ENCODE measurements around the gene MAP2K5. TPM values are rescaled to one million over a fixed set of nuclear protein-coding genes. Genes with fewer than 3 reads are reported as not detected.

MAP2K5 gene
- total RNA-seq, 1 experiment from 2014 or later = 13.6 TPM

- TF ChIP-seq ZNF671 (CRISPR knock-in tag; IDR thresholded peaks at IDR 0.05) = no peak
- no peak for TF ChIP-seq FOXK1 (CRISPR knock-in tag; IDR thresholded peaks at IDR 0.05)
These were observed 236.6 kb downstream of the MAP2K5 start (continued) for GRCh38 chr15:67778968-67779548.

DNA sequence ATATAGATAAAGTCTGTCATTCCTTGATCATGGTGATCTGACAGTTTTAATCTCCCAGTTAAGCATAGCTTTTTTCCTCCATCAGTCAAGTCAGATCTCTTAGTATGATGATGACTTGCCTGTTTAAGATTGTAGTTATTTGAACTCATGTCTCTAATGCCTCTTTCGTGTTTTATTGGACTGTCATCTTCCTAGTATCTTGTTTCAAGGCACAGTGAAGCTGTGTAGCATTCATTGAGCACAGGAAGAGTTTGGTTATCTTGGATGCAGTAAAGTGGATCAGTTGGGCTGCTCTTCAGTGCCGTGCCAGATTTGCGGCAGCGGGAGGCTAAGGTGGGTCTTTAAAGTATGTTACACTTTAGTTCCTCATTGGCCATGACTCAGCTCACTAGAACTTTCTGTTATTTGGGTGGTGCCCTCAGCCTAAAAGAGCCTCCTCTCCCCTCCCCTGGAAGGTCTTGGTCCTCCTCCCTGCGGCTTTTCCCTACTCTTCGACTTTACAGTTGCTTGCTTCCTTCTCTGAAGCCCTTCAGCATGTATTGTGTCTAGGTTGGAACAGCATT, 237.1 kb downstream of the MAP2K5 start:
- ATAC-seq = no peak

More for the DNA sequence above, 237.1 kb downstream of the MAP2K5 start:
- CTCF ChIA-PET = no interaction called here
- Mint-ChIP-seq H3K4me3 (no peak overlapping the region), H3K4me1 (peaks cover 65% of the 10 kb centered on the region), H3K9me3 (no peaks in the 10 kb centered on the region), H3K27ac (no peak overlapping the region), H3K36me3 (no peaks in the 10 kb centered on the region), H3K27me3 (ENCODE audit: low read depth) (no peaks in the 10 kb centered on the region)
- no peak for DNase-seq (ENCODE audit: low spot score)
- TF ChIP-seq MAX (CRISPR knock-in tag; IDR thresholded peaks at IDR 0.05) (no peak), TEAD4 (CRISPR knock-in tag; IDR thresholded peaks at IDR 0.05) (no peak), JAZF1 (CRISPR knock-in tag; IDR thresholded peaks at IDR 0.05) (no peak), SP1 (CRISPR knock-in tag; conservative IDR thresholded peaks at IDR 0.05) (no peak), ZBTB21 (CRISPR knock-in tag; IDR thresholded peaks at IDR 0.05; ENCODE audit: borderline replicate concordance) (no peak), ZNF416 (CRISPR knock-in tag; IDR thresholded peaks at IDR 0.05) (no peak), SMAD4 (CRISPR knock-in tag; IDR thresholded peaks at IDR 0.05) (no peak), MLX (CRISPR knock-in tag; IDR thresholded peaks at IDR 0.05) (no peak), SMAD3 (CRISPR knock-in tag; IDR thresholded peaks at IDR 0.05; ENCODE audit: borderline replicate concordance) (no peak), EMX1 (CRISPR knock-in tag; IDR thresholded peaks at IDR 0.05) (no peak), ZNF138 (CRISPR knock-in tag; conservative IDR thresholded peaks at IDR 0.05) (no peak), RORB (CRISPR knock-in tag; IDR thresholded peaks at IDR 0.05) (no peak), JUN (CRISPR knock-in tag; IDR thresholded peaks at IDR 0.05) (no peak), ZNF512 (CRISPR knock-in tag; IDR thresholded peaks at IDR 0.05; ENCODE audit: borderline replicate concordance) (no peak), NFATC4 (CRISPR knock-in tag; IDR thresholded peaks at IDR 0.05) (no peak), FOXK1 (CRISPR knock-in tag; IDR thresholded peaks at IDR 0.05) (no peak)
- TF ChIP-seq, protein P1, sequence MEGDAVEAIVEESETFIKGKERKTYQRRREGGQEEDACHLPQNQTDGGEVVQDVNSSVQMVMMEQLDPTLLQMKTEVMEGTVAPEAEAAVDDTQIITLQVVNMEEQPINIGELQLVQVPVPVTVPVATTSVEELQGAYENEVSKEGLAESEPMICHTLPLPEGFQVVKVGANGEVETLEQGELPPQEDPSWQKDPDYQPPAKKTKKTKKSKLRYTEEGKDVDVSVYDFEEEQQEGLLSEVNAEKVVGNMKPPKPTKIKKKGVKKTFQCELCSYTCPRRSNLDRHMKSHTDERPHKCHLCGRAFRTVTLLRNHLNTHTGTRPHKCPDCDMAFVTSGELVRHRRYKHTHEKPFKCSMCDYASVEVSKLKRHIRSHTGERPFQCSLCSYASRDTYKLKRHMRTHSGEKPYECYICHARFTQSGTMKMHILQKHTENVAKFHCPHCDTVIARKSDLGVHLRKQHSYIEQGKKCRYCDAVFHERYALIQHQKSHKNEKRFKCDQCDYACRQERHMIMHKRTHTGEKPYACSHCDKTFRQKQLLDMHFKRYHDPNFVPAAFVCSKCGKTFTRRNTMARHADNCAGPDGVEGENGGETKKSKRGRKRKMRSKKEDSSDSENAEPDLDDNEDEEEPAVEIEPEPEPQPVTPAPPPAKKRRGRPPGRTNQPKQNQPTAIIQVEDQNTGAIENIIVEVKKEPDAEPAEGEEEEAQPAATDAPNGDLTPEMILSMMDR (IDR thresholded peaks at IDR 0.05) = no peak
- TF ChIP-seq, protein P2, sequence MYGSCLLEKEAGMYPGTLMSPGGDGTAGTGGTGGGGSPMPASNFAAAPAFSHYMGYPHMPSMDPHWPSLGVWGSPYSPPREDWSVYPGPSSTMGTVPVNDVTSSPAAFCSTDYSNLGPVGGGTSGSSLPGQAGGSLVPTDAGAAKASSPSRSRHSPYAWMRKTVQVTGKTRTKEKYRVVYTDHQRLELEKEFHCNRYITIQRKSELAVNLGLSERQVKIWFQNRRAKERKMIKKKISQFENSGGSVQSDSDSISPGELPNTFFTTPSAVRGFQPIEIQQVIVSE (CRISPR knock-in tag; IDR thresholded peaks at IDR 0.05; ENCODE audit: borderline replicate concordance) = no peak
- TF ChIP-seq, protein P3, sequence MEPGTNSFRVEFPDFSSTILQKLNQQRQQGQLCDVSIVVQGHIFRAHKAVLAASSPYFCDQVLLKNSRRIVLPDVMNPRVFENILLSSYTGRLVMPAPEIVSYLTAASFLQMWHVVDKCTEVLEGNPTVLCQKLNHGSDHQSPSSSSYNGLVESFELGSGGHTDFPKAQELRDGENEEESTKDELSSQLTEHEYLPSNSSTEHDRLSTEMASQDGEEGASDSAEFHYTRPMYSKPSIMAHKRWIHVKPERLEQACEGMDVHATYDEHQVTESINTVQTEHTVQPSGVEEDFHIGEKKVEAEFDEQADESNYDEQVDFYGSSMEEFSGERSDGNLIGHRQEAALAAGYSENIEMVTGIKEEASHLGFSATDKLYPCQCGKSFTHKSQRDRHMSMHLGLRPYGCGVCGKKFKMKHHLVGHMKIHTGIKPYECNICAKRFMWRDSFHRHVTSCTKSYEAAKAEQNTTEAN (CRISPR knock-in tag; IDR thresholded peaks at IDR 0.05) = no peak
- POLR2A ChIA-PET = no interaction called here

All from WTC11 (cell line).